H9 (cell line): ENCODE data around the gene SYK. TPM values are rescaled to one million over a fixed set of nuclear protein-coding genes. Genes with fewer than 3 reads are reported as not detected.

Experiments used
- DNase-seq: peaks from one replicate; pipeline ENCODE4 v3.0.0-alpha.2; 2017
- H2AFZ ChIP-seq: one replicate; pipeline ENCODE4 v1.6.1; 2013; ENCODE audit warnings: mild to moderate bottlenecking, low read length, control low read depth, moderate library complexity
- H2AK5ac ChIP-seq: 2 replicates; pipeline ENCODE4 v1.6.1; 2013; ENCODE audit warnings: low read length, control low read depth, mixed read lengths; ENCODE audit not compliant: insufficient read length
- H2BK120ac ChIP-seq: one replicate; pipeline ENCODE4 v1.6.1; 2013; ENCODE audit warnings: low read depth, mild to moderate bottlenecking, low read length, control low read depth, inconsistent platforms; ENCODE audit not compliant: poor library complexity, severe bottlenecking
- H2BK12ac ChIP-seq: 2 replicates; pipeline ENCODE4 v1.6.1; 2013; ENCODE audit warnings: low read length, control low read depth, mixed read lengths, low read depth; ENCODE audit not compliant: insufficient read length
- H2BK15ac ChIP-seq: 2 replicates; pipeline ENCODE4 v1.6.1; 2013; ENCODE audit warnings: low read depth, low read length, control low read depth
- H2BK20ac ChIP-seq: one replicate; pipeline ENCODE4 v1.6.1; 2013; ENCODE audit warnings: low read depth, mild to moderate bottlenecking, low read length, control low read depth, inconsistent platforms; ENCODE audit not compliant: poor library complexity, severe bottlenecking
- H2BK5ac ChIP-seq: 2 replicates; pipeline ENCODE4 v1.6.1; 2013; ENCODE audit warnings: low read length, control low read depth, mixed read lengths; ENCODE audit not compliant: insufficient read length
- H3K14ac ChIP-seq: 2 replicates; pipeline ENCODE4 v1.6.1; 2013; ENCODE audit warnings: low read length, control low read depth; ENCODE audit not compliant: insufficient read depth
- H3K18ac ChIP-seq: 2 replicates; pipeline ENCODE4 v1.6.1; 2013; ENCODE audit warnings: low read depth, mild to moderate bottlenecking, mixed read lengths, low read length, control low read depth; ENCODE audit not compliant: insufficient read length
- H3K23ac ChIP-seq: 2 replicates; pipeline ENCODE4 v1.6.1; 2013; ENCODE audit warnings: low read length, control low read depth, mixed read lengths, low read depth; ENCODE audit not compliant: insufficient read length
- H3K23me2 ChIP-seq: 2 replicates; pipeline ENCODE4 v1.6.1; 2013; ENCODE audit warnings: low read depth, mild to moderate bottlenecking, mixed read lengths, low read length, control low read depth; ENCODE audit not compliant: insufficient read length, poor library complexity, severe bottlenecking
- H3K27ac ChIP-seq: 2 replicates; pipeline ENCODE4 v1.5.1; 2013; ENCODE audit warnings: low read length, control low read depth, mixed read lengths, low read depth; ENCODE audit not compliant: insufficient read length
- H3K27me3 ChIP-seq: 2 replicates; pipeline ENCODE4 v1.6.1; 2013; ENCODE audit warnings: low read length, control low read depth, inconsistent platforms; ENCODE audit not compliant: insufficient read depth
- H3K4ac ChIP-seq: 2 replicates; pipeline ENCODE4 v1.6.1; 2013; ENCODE audit warnings: low read depth, mild to moderate bottlenecking, control low read depth, inconsistent platforms, low read length, moderate library complexity
- H3K4me1 ChIP-seq: 2 replicates; pipeline ENCODE4 v1.6.1; 2013; ENCODE audit warnings: low read length, control low read depth, inconsistent platforms; ENCODE audit not compliant: insufficient read depth
- H3K4me2 ChIP-seq: 2 replicates; pipeline ENCODE4 v1.6.1; 2013; ENCODE audit warnings: low read length, control low read depth, mixed read lengths; ENCODE audit not compliant: insufficient read length, insufficient read depth
- H3K56ac ChIP-seq: 2 replicates; pipeline ENCODE4 v1.6.1; 2013; ENCODE audit warnings: low read depth, mild to moderate bottlenecking, mixed read lengths, low read length, control low read depth; ENCODE audit not compliant: insufficient read length
- H3K79me1 ChIP-seq: 2 replicates; pipeline ENCODE4 v1.6.1; 2013; ENCODE audit warnings: low read depth, mild to moderate bottlenecking, moderate library complexity, low read length, control low read depth, inconsistent platforms; ENCODE audit not compliant: insufficient read depth, poor library complexity, severe bottlenecking
- H3K79me2 ChIP-seq: 2 replicates; pipeline ENCODE4 v1.6.1; 2013; ENCODE audit warnings: low read length, control low read depth, inconsistent platforms; ENCODE audit not compliant: insufficient read depth
- H3K9ac ChIP-seq: 2 replicates; pipeline ENCODE4 v1.6.1; 2013; ENCODE audit warnings: low read length, control low read depth, mixed read lengths; ENCODE audit not compliant: insufficient read length; ENCODE audit errors: extremely low read depth
- H3K9me3 ChIP-seq: one replicate; pipeline ENCODE4 v1.6.1; 2013; ENCODE audit warnings: low read depth, low read length, inconsistent platforms; ENCODE audit not compliant: control insufficient read depth
- H3T11ph ChIP-seq: one replicate; pipeline ENCODE4 v1.6.1; 2013; ENCODE audit warnings: mild to moderate bottlenecking, low read length, control low read depth, inconsistent platforms
- H4K20me1 ChIP-seq: one replicate; pipeline ENCODE4 v1.6.1; 2013; ENCODE audit not compliant: control insufficient read depth, insufficient read length, insufficient read depth
- H4K5ac ChIP-seq: 2 replicates; pipeline ENCODE4 v1.6.1; 2013; ENCODE audit warnings: low read depth, mild to moderate bottlenecking, mixed read lengths, low read length, control low read depth; ENCODE audit not compliant: insufficient read length
- H4K8ac ChIP-seq: replicated peaks from 2 replicates; pipeline ENCODE4 v1.6.1; 2013; ENCODE audit warnings: low read length, control low read depth, mixed read lengths, low read depth; ENCODE audit not compliant: insufficient read length
- H4K91ac ChIP-seq: 2 replicates; pipeline ENCODE4 v1.6.1; 2013; ENCODE audit warnings: low read depth, mild to moderate bottlenecking, moderate library complexity, mixed read lengths, low read length, control low read depth; ENCODE audit not compliant: insufficient read length
- H3K27ac Mint-ChIP-seq, 3 experiments: 2 replicates in 2 of 3; 3 replicates in 1 of 3; pipeline ENCODE4 v1.8.0; 2020 to 2021; ENCODE audit warnings: mixed read lengths in 3 of 3, mild to moderate bottlenecking in 1 of 3, moderate library complexity in 1 of 3
- H3K27me3 Mint-ChIP-seq: 2 replicates; pipeline ENCODE4 v1.8.0; 2021; ENCODE audit warnings: low read depth, mild to moderate bottlenecking, moderate library complexity, mixed read lengths
- H3K36me3 Mint-ChIP-seq, 3 experiments: 2 replicates in 2 of 3; 3 replicates in 1 of 3; pipeline ENCODE4 v1.8.0; 2020 to 2021; ENCODE audit warnings: low read depth in 3 of 3, mixed read lengths in 3 of 3; ENCODE audit not compliant: insufficient read depth in 1 of 3
- H3K4me1 Mint-ChIP-seq, 2 experiments: 2 replicates each; pipeline ENCODE4 v1.8.0; 2020; ENCODE audit warnings: mixed read lengths in 2 of 2
- H3K4me3 Mint-ChIP-seq, 2 experiments: 2 replicates in 1 of 2; 3 replicates in 1 of 2; pipeline ENCODE4 v1.8.0; 2020 to 2021; ENCODE audit warnings: mild to moderate bottlenecking in 2 of 2, mixed read lengths in 2 of 2, moderate library complexity in 1 of 2
- H3K9me3 Mint-ChIP-seq, 2 experiments: 2 replicates in 1 of 2; 3 replicates in 1 of 2; pipeline ENCODE4 v1.8.0; 2020; ENCODE audit warnings: mild to moderate bottlenecking in 2 of 2, mixed read lengths in 2 of 2, moderate library complexity in 1 of 2
- WGBS: extraction: QIAGEN DNeasy Blood & Tissue Kit; methylation state at CpG from one replicate; pipeline ENCODE4 v1.1.7; 2013; ENCODE audit warnings: missing lambda C conversion rate, low lambda C conversion rate, mixed read lengths; ENCODE audit not compliant: insufficient read length; ENCODE audit errors: extremely low coverage; 5-methylcytosine and 5-hydroxymethylcytosine counted together
- total RNA-seq: library from RNA; stranded (reverse); gene quantifications from 2 replicates; pipeline ENCODE4 v1.2.1, GENCODE V29; 2021
- TF ChIP-seq, protein P1 (sequence below): fragments of 200-600 bp; sonication (generic); conservative IDR thresholded peaks from 3 replicates; pipeline ENCODE4 v1.8.0; 2021; ENCODE audit warnings: antibody characterized with exemption, mild to moderate bottlenecking

The SYK gene
- total RNA-seq, 1 experiment from 2014 or later = 7.9 TPM

DNA sequence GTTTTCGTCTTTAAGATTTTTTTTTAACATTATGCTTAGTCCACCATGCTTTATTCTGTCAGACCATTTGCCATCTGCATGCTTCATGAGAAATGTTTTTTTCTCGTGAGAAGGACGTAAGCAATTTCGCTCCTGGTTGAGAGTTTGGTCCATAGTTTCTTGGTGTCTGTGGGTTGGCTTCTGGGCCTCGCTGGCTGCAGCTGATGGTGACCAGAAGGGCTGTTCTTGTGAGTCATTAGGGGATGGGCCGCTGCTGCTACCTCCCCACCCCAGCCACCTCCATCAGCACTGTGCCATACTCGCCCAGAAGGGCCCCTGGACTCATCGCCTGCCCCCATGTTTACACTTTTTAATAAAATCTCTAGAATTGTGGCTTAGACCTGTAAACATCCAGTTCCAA, 11.4 kb downstream of the SYK start:
- no CpG with 5 or more reads among the region's 8 CpGs for WGBS
- no peak overlapping the region for H2AK5ac ChIP-seq
- peaks cover 2% of the 10 kb centered on the region for H3K23me2 ChIP-seq
- no peak overlapping the region for H3K18ac ChIP-seq
- no peaks in the 10 kb centered on the region for H3K79me2 ChIP-seq
- H4K5ac ChIP-seq = no peak overlapping the region
- H3K27me3 Mint-ChIP-seq = peaks cover 46% of the 10 kb centered on the region
- H3K9ac ChIP-seq = no peak overlapping the region
- no peak for DNase-seq
- no peak overlapping the region for H3K4ac ChIP-seq
- peaks cover 0 to 7% of the 10 kb centered on the region in 2 experiments; a peak in 2 of 5 replicates for H3K9me3 Mint-ChIP-seq
- H3K79me1 ChIP-seq = no peaks in the 10 kb centered on the region
- H3T11ph ChIP-seq = no peak overlapping the region
- H3K14ac ChIP-seq = no peak overlapping the region
- TF ChIP-seq, protein P1, sequence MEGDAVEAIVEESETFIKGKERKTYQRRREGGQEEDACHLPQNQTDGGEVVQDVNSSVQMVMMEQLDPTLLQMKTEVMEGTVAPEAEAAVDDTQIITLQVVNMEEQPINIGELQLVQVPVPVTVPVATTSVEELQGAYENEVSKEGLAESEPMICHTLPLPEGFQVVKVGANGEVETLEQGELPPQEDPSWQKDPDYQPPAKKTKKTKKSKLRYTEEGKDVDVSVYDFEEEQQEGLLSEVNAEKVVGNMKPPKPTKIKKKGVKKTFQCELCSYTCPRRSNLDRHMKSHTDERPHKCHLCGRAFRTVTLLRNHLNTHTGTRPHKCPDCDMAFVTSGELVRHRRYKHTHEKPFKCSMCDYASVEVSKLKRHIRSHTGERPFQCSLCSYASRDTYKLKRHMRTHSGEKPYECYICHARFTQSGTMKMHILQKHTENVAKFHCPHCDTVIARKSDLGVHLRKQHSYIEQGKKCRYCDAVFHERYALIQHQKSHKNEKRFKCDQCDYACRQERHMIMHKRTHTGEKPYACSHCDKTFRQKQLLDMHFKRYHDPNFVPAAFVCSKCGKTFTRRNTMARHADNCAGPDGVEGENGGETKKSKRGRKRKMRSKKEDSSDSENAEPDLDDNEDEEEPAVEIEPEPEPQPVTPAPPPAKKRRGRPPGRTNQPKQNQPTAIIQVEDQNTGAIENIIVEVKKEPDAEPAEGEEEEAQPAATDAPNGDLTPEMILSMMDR = no peak
- H3K36me3 Mint-ChIP-seq = peaks cover 0 to 10% (median 0%) of the 10 kb centered on the region in 3 experiments; a peak in 1 of 7 replicates
- peaks cover 3% of the 10 kb centered on the region; the same call in 1 of the 2 replicates for H3K27me3 ChIP-seq
- H4K8ac ChIP-seq = no peak overlapping the region
- H2BK120ac ChIP-seq = no peak overlapping the region
- H2BK5ac ChIP-seq = no peak overlapping the region
- no peak overlapping the region for H2AFZ ChIP-seq
- H3K23ac ChIP-seq = no peak overlapping the region
- H3K9me3 ChIP-seq = no peaks in the 10 kb centered on the region
- H4K20me1 ChIP-seq = no peaks in the 10 kb centered on the region
- H3K4me1 ChIP-seq = no peaks in the 10 kb centered on the region
- H3K27ac Mint-ChIP-seq = no peak overlapping the region
- no peak overlapping the region for H3K27ac ChIP-seq
- no peak overlapping the region for H3K56ac ChIP-seq
- no peak overlapping the region for H3K4me3 Mint-ChIP-seq
- H3K4me1 Mint-ChIP-seq = peaks cover 22% of the 10 kb centered on the region in 2 experiments
- no peak overlapping the region for H4K91ac ChIP-seq
- H2BK15ac ChIP-seq = no peak overlapping the region
- no peak overlapping the region for H2BK12ac ChIP-seq
- no peak overlapping the region for H2BK20ac ChIP-seq
- H3K4me2 ChIP-seq = no peak overlapping the region
